Epithelial cell of proximal tubule (primary cell): ENCODE measurements around the gene LPIN1. TPM values are rescaled to one million over a fixed set of nuclear protein-coding genes. Genes with fewer than 3 reads are reported as not detected.

Experiments used
- DNase-seq: peaks from one replicate; pipeline ENCODE4 v3.0.0-alpha.2; 2011; ENCODE audit warnings: low read depth
- H3K4me3 ChIP-seq: 2 replicates; pipeline ENCODE4 v1.5.1; 2011; ENCODE audit warnings: low read depth, mild to moderate bottlenecking, low read length
- total RNA-seq: library from RNA; depleted of rRNA; stranded (reverse); fragments of >200 nt; gene quantifications from 2 replicates; pipeline ENCODE4 v1.2.3, GENCODE V29; 2015
- TF ChIP-seq, protein P1 (sequence below): conservative IDR thresholded peaks from 2 replicates; pipeline ENCODE4 v1.5.1; 2012; ENCODE audit warnings: low read depth, mild to moderate bottlenecking, low read length

Gene LPIN1
- total RNA-seq, 1 donor from 2014 or later: 33.8 TPM

DNA sequence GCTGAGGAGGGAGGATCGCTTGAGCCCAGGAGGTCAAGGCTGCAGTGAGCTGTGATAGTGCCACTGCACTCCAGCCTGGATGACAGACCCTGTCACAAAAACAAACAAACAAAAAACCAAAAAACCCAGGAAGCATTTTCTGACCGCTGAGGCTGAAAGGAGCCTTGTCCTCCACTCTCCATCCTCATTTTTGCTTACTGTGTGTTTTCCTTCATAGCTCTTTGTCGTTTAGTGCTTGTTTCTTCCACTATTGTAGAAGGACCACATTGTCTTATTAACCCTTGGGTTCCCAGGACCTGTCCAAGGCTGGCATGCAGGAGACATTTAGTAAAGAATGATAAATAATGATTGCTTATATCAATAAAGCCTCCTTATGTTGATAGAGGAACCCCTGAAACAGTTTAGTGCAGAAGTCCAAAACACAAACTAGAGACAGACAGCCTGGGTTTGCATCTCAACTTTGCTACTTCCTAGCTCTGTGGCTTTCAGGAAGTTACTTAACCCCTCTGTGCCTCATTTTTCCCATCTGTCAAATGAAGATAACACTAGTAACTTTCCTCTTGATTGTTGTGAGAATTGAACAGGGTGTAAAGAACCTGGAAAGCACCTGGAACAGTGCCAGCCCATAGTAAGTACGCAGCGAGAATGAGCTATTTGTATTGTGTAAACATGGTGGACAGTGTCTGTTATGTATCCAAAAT, 126.0 kb downstream of the LPIN1 start:
- DNase-seq: no peak
- H3K4me3 ChIP-seq: no peak overlapping the region
- TF ChIP-seq, protein P1, sequence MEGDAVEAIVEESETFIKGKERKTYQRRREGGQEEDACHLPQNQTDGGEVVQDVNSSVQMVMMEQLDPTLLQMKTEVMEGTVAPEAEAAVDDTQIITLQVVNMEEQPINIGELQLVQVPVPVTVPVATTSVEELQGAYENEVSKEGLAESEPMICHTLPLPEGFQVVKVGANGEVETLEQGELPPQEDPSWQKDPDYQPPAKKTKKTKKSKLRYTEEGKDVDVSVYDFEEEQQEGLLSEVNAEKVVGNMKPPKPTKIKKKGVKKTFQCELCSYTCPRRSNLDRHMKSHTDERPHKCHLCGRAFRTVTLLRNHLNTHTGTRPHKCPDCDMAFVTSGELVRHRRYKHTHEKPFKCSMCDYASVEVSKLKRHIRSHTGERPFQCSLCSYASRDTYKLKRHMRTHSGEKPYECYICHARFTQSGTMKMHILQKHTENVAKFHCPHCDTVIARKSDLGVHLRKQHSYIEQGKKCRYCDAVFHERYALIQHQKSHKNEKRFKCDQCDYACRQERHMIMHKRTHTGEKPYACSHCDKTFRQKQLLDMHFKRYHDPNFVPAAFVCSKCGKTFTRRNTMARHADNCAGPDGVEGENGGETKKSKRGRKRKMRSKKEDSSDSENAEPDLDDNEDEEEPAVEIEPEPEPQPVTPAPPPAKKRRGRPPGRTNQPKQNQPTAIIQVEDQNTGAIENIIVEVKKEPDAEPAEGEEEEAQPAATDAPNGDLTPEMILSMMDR: no peak

DNA sequence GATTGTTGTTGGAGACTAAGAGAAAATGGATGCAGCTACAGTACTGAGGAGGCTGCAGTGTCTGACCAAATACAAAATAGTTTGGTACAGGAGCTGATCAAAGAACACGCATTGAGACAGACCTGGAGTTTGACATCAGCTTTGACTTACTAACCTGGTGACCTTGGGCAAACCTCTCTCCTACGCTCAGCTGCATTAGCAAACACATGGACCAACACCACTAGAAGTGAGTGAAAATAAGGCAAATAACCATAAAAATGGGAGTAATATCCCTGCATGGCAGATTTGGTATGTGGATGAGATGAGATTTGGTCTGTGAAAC, 126.5 kb downstream of the LPIN1 start:
- DNase-seq: no peak
- TF ChIP-seq, protein P1: no peak
- no peak overlapping the region for H3K4me3 ChIP-seq

DNA sequence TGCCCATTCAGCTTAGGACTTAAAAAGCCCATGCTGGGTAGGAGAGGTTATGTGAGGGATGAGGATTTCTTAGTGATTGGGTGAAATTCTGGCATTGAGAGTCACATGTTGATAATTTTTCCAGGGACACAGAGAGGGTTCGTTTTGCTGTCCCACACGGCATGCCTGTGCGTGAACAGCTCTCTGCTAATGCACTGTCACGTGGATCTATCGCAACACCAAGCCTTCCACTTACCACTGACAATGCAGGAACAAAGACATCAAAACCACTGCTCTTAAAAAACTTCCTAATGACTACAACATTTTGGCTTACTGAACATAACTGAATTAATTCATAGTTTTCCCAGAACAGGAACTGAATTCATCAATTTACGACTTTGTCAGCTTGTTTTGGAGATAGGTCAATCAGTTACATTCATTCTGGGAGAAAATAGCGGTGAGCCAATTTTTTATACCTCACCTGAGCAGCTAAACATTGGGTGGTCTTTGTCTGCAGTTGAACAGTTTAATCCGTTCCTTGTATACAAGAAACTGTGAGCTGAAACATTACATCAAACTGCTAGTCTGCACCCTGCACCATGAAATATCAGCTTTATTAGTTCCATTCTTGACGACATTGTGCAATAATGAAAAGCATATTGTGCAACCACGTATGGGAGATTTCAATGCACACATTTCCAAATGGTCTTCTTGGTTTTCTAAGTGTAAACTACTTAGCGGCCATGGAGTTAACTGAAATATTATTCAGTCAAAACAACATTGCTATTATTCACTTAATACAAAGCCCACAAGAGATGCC, 127.1 kb downstream of the LPIN1 start:
- no peak overlapping the region for H3K4me3 ChIP-seq
- TF ChIP-seq, protein P1: no peak
- no peak for DNase-seq

DNA sequence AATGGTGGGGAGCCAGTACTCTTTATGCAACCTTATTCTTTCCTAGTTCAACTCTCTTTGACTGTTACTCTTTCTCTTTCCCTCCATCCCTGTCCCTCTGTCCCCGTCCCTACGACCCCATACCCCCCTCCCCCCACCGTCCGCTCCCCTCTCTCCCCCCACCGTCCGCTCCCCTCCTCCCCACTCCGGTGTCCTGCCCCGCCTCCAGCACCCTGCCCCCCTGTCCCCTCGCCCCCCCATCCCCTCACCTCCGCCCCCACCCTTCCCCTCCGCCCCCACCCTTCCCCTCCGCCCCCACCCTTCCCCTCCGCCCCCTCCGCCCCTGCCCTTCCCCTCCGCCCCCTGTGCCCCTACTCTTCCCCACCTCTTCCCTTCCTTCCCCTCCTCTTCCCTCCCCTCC, 128.4 kb downstream of the LPIN1 start:
- TF ChIP-seq, protein P1: no peak
- DNase-seq: no peak
- H3K4me3 ChIP-seq: no peak overlapping the region

DNA sequence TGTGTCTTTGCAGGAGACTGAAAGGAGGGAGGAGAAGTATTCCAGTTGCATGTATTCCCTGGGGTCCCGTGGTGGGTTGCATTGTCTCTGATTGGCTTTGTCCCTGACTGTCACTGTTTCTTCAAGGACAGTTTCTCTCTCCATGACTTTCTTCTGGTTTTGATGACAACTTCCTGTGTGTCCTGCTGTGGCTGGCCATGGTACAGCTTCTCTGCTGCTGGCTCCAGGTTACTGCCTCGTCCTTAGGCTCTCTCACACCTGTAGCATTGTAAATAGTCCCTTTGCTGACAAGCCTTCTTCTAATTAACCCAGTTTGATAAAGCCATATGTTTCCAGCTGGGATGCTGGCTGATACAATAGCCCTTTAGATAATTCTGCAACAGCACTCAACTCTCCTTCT, 129.0 kb downstream of the LPIN1 start:
- no peak for DNase-seq
- TF ChIP-seq, protein P1: no peak
- no peak overlapping the region for H3K4me3 ChIP-seq

DNA sequence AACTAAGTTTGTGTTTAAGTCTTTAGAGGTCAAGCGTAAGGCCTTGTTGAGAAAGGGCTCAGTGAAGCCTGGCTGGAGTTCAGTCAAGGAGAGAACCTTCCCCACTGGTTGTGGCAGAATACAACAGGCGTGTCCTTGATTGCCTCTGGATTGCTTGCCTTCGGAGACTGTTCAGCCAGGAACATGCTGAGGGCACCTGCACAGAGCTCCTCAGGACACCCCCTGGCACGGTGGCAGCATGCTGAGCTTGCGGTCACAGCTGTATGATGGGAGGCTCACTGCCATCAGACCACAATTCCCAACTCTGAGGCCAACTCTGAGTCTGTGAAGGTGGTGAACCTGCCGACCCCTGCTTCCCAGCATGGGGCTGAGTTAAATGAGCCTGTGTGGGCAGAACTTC, 130.0 kb downstream of the LPIN1 start:
- TF ChIP-seq, protein P1: no peak
- H3K4me3 ChIP-seq: no peak overlapping the region
- DNase-seq: no peak
